ENCODE data around the gene HDAC4.

DNA sequence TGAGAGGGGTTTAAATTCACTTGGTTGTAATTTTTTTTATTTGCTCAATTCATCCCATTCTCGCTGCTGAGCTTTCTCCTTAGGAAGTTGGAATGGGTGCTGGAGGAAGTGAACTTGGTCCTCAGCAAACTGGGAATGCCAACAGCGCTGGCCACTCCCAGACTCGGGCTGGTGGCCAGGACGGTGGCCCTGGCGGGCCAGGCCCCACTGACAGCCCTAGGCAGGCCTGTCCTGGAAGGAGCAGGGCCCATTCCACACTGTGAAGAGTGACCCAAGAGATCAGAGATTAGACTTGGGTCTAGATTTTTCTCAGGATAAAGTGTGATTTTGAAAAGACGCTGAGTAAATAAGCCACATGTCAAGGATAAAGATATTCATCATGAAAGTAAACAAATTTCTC lies 132.7 kb downstream of the HDAC4 start:
- no peak for TF ChIP-seq ZNF274 (IDR thresholded peaks at IDR 0.05; ENCODE audit: low read depth, low read length)
- no peak for TF ChIP-seq YY1 (IDR thresholded peaks at IDR 0.05; ENCODE audit: insufficient read depth, insufficient read length)
- TF ChIP-seq SUZ12 (IDR thresholded peaks at IDR 0.05; ENCODE audit: extremely low read depth, insufficient read depth, insufficient read length) = no peak
